Choroid plexus epithelial cell (primary cell): ENCODE results near the gene CDH22.
A peak's percentile ranks its signal among the peaks of the same experiment; 100 is the strongest.

ENCODE experiments used
- DNase-seq: peaks from one replicate; pipeline ENCODE4 v3.0.0-alpha.2; 2010; ENCODE audit warnings: low read depth
- H3K4me3 ChIP-seq: 2 replicates; pipeline ENCODE4 v1.5.1; 2011; ENCODE audit warnings: low read depth, mild to moderate bottlenecking, control low read depth, low read length, moderate library complexity
- TF ChIP-seq, protein P1 (sequence below): conservative IDR thresholded peaks from 2 replicates; pipeline ENCODE4 v1.5.1; 2011; ENCODE audit warnings: low read depth, mild to moderate bottlenecking, control low read depth, inconsistent platforms, low read length, moderate library complexity

CDH22 gene

GRCh38 chr20:46260936-46261454, 47.3 kb downstream of the CDH22 start:
- no peak overlapping the region for H3K4me3 ChIP-seq
- TF ChIP-seq, protein P1, sequence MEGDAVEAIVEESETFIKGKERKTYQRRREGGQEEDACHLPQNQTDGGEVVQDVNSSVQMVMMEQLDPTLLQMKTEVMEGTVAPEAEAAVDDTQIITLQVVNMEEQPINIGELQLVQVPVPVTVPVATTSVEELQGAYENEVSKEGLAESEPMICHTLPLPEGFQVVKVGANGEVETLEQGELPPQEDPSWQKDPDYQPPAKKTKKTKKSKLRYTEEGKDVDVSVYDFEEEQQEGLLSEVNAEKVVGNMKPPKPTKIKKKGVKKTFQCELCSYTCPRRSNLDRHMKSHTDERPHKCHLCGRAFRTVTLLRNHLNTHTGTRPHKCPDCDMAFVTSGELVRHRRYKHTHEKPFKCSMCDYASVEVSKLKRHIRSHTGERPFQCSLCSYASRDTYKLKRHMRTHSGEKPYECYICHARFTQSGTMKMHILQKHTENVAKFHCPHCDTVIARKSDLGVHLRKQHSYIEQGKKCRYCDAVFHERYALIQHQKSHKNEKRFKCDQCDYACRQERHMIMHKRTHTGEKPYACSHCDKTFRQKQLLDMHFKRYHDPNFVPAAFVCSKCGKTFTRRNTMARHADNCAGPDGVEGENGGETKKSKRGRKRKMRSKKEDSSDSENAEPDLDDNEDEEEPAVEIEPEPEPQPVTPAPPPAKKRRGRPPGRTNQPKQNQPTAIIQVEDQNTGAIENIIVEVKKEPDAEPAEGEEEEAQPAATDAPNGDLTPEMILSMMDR = no peak
- no peak for DNase-seq

- no peak overlapping the region for H3K4me3 ChIP-seq
- TF ChIP-seq, protein P1 = no peak
- no peak for DNase-seq
These were observed 47.8 kb downstream of the CDH22 start for GRCh38 chr20:46260480-46260879.

DNA sequence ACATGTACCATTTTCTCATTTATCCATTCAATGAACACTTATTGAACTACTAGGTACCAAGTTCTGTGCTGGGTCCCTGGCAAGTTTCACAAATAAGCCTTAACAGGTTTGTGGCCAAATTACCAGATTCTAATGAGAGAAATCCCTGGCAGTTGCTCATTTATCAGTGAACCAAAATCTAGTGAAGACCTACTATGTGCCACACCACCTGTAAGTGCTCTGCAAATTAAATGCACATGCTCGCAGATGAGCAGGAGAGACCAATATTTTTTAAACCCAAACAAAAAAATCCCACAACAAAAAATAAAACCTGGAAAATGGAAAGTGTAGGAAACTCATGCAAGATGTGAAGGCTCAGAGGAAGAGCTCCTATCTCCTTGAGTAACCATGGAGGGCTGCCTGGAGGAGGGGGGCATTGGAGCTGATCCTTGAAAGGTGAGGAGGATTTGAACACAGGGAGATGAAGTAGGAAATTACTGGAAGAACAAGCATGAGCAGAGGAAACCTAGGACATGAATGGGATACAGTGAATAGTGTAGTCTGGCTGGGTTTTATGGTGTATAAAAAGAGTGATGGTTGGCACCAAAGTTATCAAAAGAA, 48.9 kb downstream of the CDH22 start:
- TF ChIP-seq, protein P1 = no peak
- no peak overlapping the region for H3K4me3 ChIP-seq
- DNase-seq = no peak

- no peak overlapping the region for H3K4me3 ChIP-seq
- TF ChIP-seq, protein P1 = no peak
- DNase-seq = no peak
These were observed 50.4 kb downstream of the CDH22 start for GRCh38 chr20:46257887-46258286.

- no peak overlapping the region for H3K4me3 ChIP-seq
These were observed 52.0 kb downstream of the CDH22 start for GRCh38 chr20:46256293-46256692.

GRCh38 chr20:46255440-46256104, 52.7 kb downstream of the CDH22 start:
- peak; percentile 64 for DNase-seq
- TF ChIP-seq, protein P1 = no peak
- H3K4me3 ChIP-seq = no peak overlapping the region

More at GRCh38 chr20:46256293-46256692, 52.0 kb downstream of the CDH22 start:
- DNase-seq = no peak
- TF ChIP-seq, protein P1 = no peak
